GM23248 (cell line): ENCODE results near the gene CADM4. TPM values are rescaled to one million over a fixed set of nuclear protein-coding genes. Genes with fewer than 3 reads are reported as not detected.

ENCODE experiments used
- DNase-seq: peaks from one replicate; pipeline ENCODE4 v3.0.0-alpha.2; 2015
- H2AFZ ChIP-seq: fragments of 200-600 bp; sonication (generic); 2 replicates; pipeline ENCODE4 v1.6.1; 2016; ENCODE audit warnings: antibody characterized with exemption
- H3F3A ChIP-seq: fragments of 200-600 bp; sonication (generic); 2 replicates; pipeline ENCODE4 v1.6.1; 2016; ENCODE audit warnings: mild to moderate bottlenecking, antibody characterized with exemption, mixed run types; ENCODE audit not compliant: insufficient read depth
- H3K27ac ChIP-seq: fragments of 200-600 bp; sonication (generic); 2 replicates; pipeline ENCODE4 v1.5.1; 2016; ENCODE audit warnings: mild to moderate bottlenecking
- H3K27me3 ChIP-seq: fragments of 200-600 bp; sonication (generic); replicated peaks from 2 replicates; pipeline ENCODE4 v1.6.1; 2016; ENCODE audit warnings: mild to moderate bottlenecking; ENCODE audit not compliant: insufficient read depth
- H3K36me3 ChIP-seq: fragments of 200-600 bp; sonication (generic); 2 replicates; pipeline ENCODE4 v1.6.1; 2016; ENCODE audit warnings: low read depth, mild to moderate bottlenecking
- H3K4me1 ChIP-seq: fragments of 200-600 bp; sonication (generic); 2 replicates; pipeline ENCODE4 v1.6.1; 2016; ENCODE audit warnings: mild to moderate bottlenecking; ENCODE audit not compliant: insufficient read depth
- H3K4me2 ChIP-seq: fragments of 200-600 bp; sonication (generic); one replicate; pipeline ENCODE4 v1.6.1; 2016; ENCODE audit warnings: mild to moderate bottlenecking; ENCODE audit not compliant: unreplicated experiment
- H3K4me3 ChIP-seq: fragments of 200-600 bp; sonication (generic); 2 replicates; pipeline ENCODE4 v1.5.1; 2016; ENCODE audit warnings: mild to moderate bottlenecking
- H3K79me2 ChIP-seq: fragments of 200-600 bp; sonication (generic); 2 replicates; pipeline ENCODE4 v1.6.1; 2016; ENCODE audit warnings: mild to moderate bottlenecking; ENCODE audit not compliant: insufficient read depth
- H3K9ac ChIP-seq: fragments of 200-600 bp; sonication (generic); 2 replicates; pipeline ENCODE4 v1.6.1; 2016; ENCODE audit warnings: mild to moderate bottlenecking
- H3K9me2 ChIP-seq: fragments of 200-600 bp; sonication (generic); 2 replicates; pipeline ENCODE4 v1.6.1; 2016; ENCODE audit warnings: mixed run types, mild to moderate bottlenecking, moderate library complexity; ENCODE audit not compliant: insufficient read depth
- H3K9me3 ChIP-seq: fragments of 200-600 bp; sonication (generic); one replicate; pipeline ENCODE4 v1.6.1; 2017; ENCODE audit warnings: low read depth
- H4K20me1 ChIP-seq: fragments of 200-600 bp; sonication (generic); 2 replicates; pipeline ENCODE4 v1.6.0; 2016; ENCODE audit not compliant: insufficient read depth
- EZH2 ChIP-seq: fragments of 200-600 bp; sonication (generic); IDR thresholded peaks from 2 replicates; pipeline ENCODE4 v1.6.1; 2018; ENCODE audit warnings: antibody characterized with exemption, mild to moderate bottlenecking; ENCODE audit not compliant: insufficient read depth, poor library complexity, severe bottlenecking
- EZH2phosphoT487 ChIP-seq: fragments of 200-600 bp; sonication (generic); IDR thresholded peaks from 2 replicates; pipeline ENCODE4 v1.6.1; 2018; ENCODE audit warnings: antibody characterized with exemption, moderate library complexity, mild to moderate bottlenecking, low read depth; ENCODE audit not compliant: insufficient read depth
- WGBS, 2 experiments: methylation state at CpG; one replicate each; pipeline ENCODE4 v1.1.6; 2015 to 2017; ENCODE audit warnings: low lambda C conversion rate in 2 of 2, low coverage in 1 of 2; ENCODE audit errors: missing lambda C conversion rate in 2 of 2; 5-methylcytosine and 5-hydroxymethylcytosine counted together
- in situ Hi-C: fragments of 300-500 bp; cut with MboI; formaldehyde crosslinking; loops from 2 replicates; pipeline ENCODE4 v1.15.0; 2020
- polyA plus RNA-seq: library from polyadenylated mRNA; unstranded; fragments of >200 nt; fragmentation: Nextera tagmentation; extraction: Ambion mirVana; gene quantifications from 2 replicates; pipeline ENCODE4 v1.2.1, GENCODE V29; 2016
- total RNA-seq: library from RNA; depleted of rRNA; stranded (reverse); fragments of >200 nt; shearing (Covaris generic); gene quantifications from 2 replicates; pipeline ENCODE4 v1.2.3, GENCODE V29; 2014

The CADM4 gene
- total and polyA plus RNA-seq, 2 experiments from 2014 or later: 0.14 to 1.7 TPM

- H3K4me3 ChIP-seq: no peak overlapping the region
- H3K9me3 ChIP-seq: no peaks in the 10 kb centered on the region
- in situ Hi-C loops: no loop called here
- no peak overlapping the region for H3K27ac ChIP-seq
- H3K79me2 ChIP-seq: peaks cover 46% of the 10 kb centered on the region
- peaks cover 4% of the 10 kb centered on the region; the same call in 1 of the 2 replicates for H3K36me3 ChIP-seq
- DNase-seq: no peak
- H2AFZ ChIP-seq: no peak overlapping the region
- H3K9me2 ChIP-seq: no peaks in the 10 kb centered on the region
- peaks cover 13% of the 10 kb centered on the region for H3K4me1 ChIP-seq
- peaks cover 4% of the 10 kb centered on the region; the same call in 1 of the 2 replicates for H3F3A ChIP-seq
- no peak overlapping the region for H3K9ac ChIP-seq
- H3K4me2 ChIP-seq: no peak overlapping the region
- TF ChIP-seq EZH2phosphoT487: no peak
- no peak for TF ChIP-seq EZH2
- no peaks in the 10 kb centered on the region for H3K27me3 ChIP-seq
- no peaks in the 10 kb centered on the region for H4K20me1 ChIP-seq
- WGBS, 2 experiments: 80 to 82% methylated on average over 4 of the region's 4 CpGs
Measured at GRCh38 chr19:43599635-43600295, 39.9 kb downstream of the CADM4 start.

GRCh38 chr19:43598445-43599240, 41.0 kb downstream of the CADM4 start:
- Histone ChIP-seq H3K4me2 (peak overlapping the region; percentile 91), H3K27ac (no peak overlapping the region), H2AFZ (no peak overlapping the region), H3K79me2 (peaks cover 58% of the 10 kb centered on the region), H3K4me1 (peaks cover 21% of the 10 kb centered on the region), H3K27me3 (no peaks in the 10 kb centered on the region), H3K4me3 (0 out of 2 replicates have a peak overlapping the region, but pooled peaks have one; percentile 96), H3K36me3 (peaks cover 4% of the 10 kb centered on the region; the same call in 1 of the 2 replicates), H3K9me2 (no peaks in the 10 kb centered on the region), H3K9me3 (no peaks in the 10 kb centered on the region), H3K9ac (peak overlapping the region; percentile 97), H4K20me1 (no peaks in the 10 kb centered on the region), H3F3A (peaks cover 4% of the 10 kb centered on the region; the same call in 1 of the 2 replicates)
- WGBS, 2 experiments: 89 to 93% methylated on average over 19 of the region's 19 CpGs
- in situ Hi-C loops: no loop called here
- no peak for DNase-seq
- TF ChIP-seq EZH2 (no peak), EZH2phosphoT487 (no peak)

- peak overlapping the region; percentile 98; the same call in 1 of the 2 replicates for H3K27ac ChIP-seq
- peaks cover 22% of the 10 kb centered on the region for H3K4me1 ChIP-seq
- no peak overlapping the region for H2AFZ ChIP-seq
- TF ChIP-seq EZH2 (no peak), EZH2phosphoT487 (no peak)
- H3K27me3 ChIP-seq: no peaks in the 10 kb centered on the region
- H3K79me2 ChIP-seq: peaks cover 65% of the 10 kb centered on the region
- in situ Hi-C loops: no loop called here
- H3K9ac ChIP-seq: peak overlapping the region; percentile 97
- H3K4me3 ChIP-seq: peak overlapping the region; percentile 96
- WGBS, 2 experiments: 56% methylated on average over 5 of the region's 5 CpGs
- peak overlapping the region; percentile 91 for H3K4me2 ChIP-seq
- H3K9me3 ChIP-seq: no peaks in the 10 kb centered on the region
- peak; percentile 22 for DNase-seq
- peaks cover 4% of the 10 kb centered on the region; the same call in 1 of the 2 replicates for H3F3A ChIP-seq
- no peaks in the 10 kb centered on the region for H3K9me2 ChIP-seq
- no peaks in the 10 kb centered on the region for H4K20me1 ChIP-seq
- H3K36me3 ChIP-seq: peaks cover 4% of the 10 kb centered on the region; the same call in 1 of the 2 replicates
Measured at GRCh38 chr19:43597876-43598275, 41.8 kb downstream of the CADM4 start.

- DNase-seq: peak; percentile 51
- Histone ChIP-seq H3K79me2 (peaks cover 71% of the 10 kb centered on the region), H3K27me3 (no peaks in the 10 kb centered on the region), H3K36me3 (peaks cover 4% of the 10 kb centered on the region; the same call in 1 of the 2 replicates), H3K9me2 (no peaks in the 10 kb centered on the region), H2AFZ (peak overlapping the region; percentile 87), H3K4me3 (peak overlapping the region; percentile 96), H3K9ac (peak overlapping the region; percentile 97), H3K9me3 (no peaks in the 10 kb centered on the region), H3K27ac (peak overlapping the region; percentile 98), H4K20me1 (no peaks in the 10 kb centered on the region), H3K4me1 (peaks cover 22% of the 10 kb centered on the region), H3K4me2 (peak overlapping the region; percentile 91), H3F3A (peaks cover 4% of the 10 kb centered on the region; the same call in 1 of the 2 replicates)
- in situ Hi-C loops: no loop called here
- TF ChIP-seq EZH2: no peak
- TF ChIP-seq EZH2phosphoT487: no peak
- 20 to 25% methylated on average over 7 of the region's 7 CpGs for WGBS, 2 experiments
Measured at GRCh38 chr19:43596842-43597461, 42.7 kb downstream of the CADM4 start.
